Left renal cortex interstitium (tissue), 4 donors: ENCODE results near the gene NEURL2. TPM values are rescaled to one million over a fixed set of nuclear protein-coding genes. Genes with fewer than 3 reads are reported as not detected.
"Not testable (repeated sequence)": the region's sequence is repeated elsewhere in the genome, so short reads cannot be mapped to it uniquely, and the experiment has no call there.

ENCODE experiments used
- DNase-seq, 4 donors: peaks; one replicate each; pipeline ENCODE4 v3.0.0-alpha.2; 2013; ENCODE audit warnings: low read depth in 4 of 4, low spot score in 2 of 4, missing footprints in 1 of 4
- polyA plus RNA-seq, 4 donors: library from polyadenylated mRNA; unstranded; fragments of 120-200 nt; gene quantifications; one replicate each; pipeline ENCODE4 v1.2.1, GENCODE V29; 2013; ENCODE audit not compliant: insufficient read length in 4 of 4

Gene NEURL2, protein sequence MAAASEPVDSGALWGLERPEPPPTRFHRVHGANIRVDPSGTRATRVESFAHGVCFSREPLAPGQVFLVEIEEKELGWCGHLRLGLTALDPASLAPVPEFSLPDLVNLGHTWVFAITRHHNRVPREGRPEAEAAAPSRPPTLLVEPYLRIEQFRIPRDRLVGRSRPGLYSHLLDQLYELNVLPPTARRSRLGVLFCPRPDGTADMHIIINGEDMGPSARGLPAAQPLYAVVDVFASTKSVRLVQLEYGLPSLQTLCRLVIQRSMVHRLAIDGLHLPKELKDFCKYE
- polyA plus RNA-seq: 10 to 100 TPM in 2 of 4 donors, 1 to 10 TPM in 2; 4.2 to 11.2 (median 9.3) TPM

DNA sequence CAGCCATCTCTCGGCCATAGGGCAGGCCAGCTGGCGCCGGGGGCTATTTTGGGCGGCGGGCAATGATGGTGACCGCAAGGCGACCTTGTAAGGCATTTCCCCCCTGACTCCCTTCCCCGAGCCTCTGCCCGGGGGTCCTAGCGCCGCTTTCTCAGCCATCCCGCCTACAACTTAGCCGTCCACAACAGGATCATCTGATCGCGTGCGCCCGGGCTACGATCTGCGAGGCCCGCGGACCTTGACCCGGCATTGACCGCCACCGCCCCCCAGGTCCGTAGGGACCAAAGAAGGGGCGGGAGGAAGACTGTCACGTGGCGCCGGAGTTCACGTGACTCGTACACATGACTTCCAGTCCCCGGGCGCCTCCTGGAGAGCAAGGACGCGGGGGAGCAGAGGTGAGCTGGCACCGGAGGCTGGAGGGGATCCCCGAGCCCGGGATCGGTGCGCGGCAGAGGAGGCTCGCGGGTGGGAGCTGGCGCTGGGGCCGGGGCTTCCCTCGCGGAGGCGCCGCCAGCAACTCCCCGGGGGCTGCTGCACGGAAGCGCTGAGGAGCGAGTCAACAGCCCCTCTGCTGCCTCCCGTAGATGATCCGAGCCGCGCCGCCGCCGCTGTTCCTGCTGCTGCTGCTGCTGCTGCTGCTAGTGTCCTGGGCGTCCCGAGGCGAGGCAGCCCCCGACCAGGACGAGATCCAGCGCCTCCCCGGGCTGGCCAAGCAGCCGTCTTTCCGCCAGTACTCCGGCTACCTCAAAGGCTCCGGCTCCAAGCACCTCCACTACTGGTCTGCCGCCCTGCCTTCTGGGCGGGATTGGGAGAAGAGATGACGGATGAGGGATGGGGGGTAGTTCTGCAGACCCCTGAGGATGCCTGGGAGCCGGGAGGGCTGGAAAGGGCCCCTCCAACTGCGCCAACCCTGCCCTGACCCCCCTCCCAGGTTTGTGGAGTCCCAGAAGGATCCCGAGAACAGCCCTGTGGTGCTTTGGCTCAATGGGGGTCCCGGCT is at the start of gene NEURL2, which contains the start of gene CTSA:
Gene NEURL2, minus strand, starts transcription at position 224 of the 999 bp plus-strand sequence. Its CDS starts 217 bp downstream, at position 7.
Gene CTSA, plus strand, starts transcription at position 351 of the 999 bp plus-strand sequence. Its CDS starts 234 bp downstream, at position 585.
- peak; percentile 80 to 86 (median 84) for DNase-seq

DNA sequence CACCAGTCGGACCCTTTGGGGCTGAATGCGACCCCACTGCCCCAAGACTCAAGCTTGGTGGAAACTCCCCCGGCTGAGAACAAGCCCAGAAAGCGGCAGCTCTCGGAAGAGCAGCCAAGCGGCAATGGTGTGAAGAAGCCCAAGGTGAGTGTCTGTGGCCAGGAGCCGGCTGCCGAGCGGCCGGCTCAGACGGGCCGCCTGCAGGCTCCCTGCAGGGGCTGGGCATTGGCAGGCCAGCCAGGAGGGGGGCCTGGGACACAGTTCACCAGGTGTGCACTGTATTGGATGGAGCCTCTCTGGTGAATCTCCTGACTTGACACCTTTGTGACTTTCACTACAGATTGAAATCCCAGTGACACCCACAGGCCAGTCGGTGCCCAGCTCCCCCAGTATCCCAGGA is 49.5 kb upstream of the NEURL2 start:
- DNase-seq: no peak

DNA sequence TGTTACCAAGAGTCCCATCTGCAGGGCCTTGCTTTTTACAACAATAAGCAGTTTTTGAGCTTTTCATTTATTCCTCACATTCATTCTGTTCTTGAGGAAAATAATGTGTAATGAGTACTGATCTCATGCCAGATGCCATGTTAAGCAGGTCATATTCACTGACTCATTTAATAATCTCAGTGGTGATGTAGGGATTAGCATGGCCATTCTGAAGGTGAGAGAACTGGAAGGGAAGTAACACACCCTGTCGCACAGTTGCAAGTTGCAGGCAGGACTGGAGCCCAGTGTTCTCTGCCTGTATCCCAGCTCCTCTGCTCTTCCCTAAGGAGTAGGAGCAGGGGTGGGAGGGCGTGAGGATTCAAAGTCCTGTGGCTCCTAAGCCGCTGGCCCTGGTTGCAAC is 49.0 kb upstream of the NEURL2 start:
- DNase-seq: no peak

DNA sequence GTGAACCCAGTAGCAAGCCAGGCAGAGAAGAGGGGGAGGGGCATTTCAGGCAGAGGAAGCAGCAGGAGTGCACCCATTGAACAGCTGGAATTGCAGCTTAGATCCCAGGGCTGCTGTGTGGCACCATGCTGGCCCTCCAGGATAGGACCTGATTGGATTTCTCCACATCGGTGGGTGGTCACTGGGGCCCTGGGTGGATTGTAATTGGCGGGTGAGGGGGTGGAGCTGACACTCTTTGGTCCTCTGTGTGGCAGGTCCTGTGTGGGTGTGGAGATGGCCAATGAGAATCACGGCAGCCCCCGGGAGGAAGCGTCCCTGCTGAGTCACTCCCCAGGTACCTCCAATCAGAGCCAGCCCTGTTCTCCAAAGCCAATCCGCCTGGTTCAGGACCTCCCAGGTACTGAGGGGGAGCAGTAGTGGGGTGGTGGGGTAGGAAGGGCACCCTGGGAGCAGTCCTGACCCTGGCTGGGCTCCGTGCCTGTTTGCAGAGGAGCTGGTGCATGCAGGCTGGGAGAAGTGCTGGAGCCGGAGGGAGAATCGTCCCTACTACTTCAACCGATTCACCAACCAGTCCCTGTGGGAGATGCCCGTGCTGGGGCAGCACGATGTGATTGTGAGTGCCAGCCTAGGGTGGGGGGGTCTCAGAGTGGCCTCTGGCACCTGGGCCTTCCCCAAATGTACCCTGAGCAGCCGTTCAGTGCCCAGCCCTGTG is 47.9 kb upstream of the NEURL2 start:
- no peak for DNase-seq

DNA sequence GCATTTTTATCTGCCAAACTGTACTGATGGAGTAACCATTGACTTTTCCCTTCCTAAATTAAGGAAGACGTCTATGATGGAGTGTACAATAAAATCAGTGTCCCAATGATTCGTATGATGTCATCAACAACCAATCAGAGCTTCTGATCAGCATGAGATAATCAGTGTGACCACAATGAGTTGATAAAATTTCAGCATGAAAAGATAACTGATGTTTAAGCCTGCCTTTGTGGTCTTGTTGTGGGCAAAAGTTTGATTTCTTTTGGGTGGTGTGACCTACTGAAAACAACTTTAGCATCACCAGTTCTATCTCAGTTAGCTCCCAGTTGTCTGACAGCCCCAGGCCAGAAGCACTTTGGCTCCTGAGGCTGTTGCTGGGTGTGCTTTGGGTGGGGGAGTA is 46.8 kb upstream of the NEURL2 start:
- no peak for DNase-seq

DNA sequence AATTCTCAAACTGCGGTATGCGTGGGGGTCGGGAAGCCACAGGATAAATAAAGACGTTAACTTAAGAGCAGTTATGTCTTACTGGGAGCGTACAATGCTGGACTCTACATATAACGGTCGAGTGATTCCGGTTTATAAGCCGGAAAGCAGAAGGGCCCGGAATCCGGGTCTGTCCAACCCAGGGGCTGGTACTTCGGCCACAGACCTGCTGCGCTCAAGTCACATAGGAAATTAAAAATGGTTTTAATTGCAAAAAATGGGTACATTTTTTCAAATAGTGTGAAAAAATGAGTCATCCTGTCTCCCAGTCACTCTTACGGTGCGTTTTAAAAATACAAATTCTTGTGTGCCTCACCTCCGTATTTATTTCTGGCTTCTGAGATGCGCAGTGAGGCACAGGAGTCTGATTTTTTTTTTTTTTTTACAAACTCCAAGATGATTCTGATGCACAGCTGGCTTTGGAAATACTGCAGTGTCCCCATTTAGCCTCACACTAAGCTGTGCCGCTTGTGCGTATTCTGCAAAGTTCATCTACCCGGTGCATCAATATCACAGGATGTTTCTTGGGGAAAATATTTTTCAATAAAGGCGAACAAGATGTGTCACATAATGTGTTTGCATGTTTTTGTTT is 44.5 kb upstream of the NEURL2 start:
- DNase-seq: no peak

DNA sequence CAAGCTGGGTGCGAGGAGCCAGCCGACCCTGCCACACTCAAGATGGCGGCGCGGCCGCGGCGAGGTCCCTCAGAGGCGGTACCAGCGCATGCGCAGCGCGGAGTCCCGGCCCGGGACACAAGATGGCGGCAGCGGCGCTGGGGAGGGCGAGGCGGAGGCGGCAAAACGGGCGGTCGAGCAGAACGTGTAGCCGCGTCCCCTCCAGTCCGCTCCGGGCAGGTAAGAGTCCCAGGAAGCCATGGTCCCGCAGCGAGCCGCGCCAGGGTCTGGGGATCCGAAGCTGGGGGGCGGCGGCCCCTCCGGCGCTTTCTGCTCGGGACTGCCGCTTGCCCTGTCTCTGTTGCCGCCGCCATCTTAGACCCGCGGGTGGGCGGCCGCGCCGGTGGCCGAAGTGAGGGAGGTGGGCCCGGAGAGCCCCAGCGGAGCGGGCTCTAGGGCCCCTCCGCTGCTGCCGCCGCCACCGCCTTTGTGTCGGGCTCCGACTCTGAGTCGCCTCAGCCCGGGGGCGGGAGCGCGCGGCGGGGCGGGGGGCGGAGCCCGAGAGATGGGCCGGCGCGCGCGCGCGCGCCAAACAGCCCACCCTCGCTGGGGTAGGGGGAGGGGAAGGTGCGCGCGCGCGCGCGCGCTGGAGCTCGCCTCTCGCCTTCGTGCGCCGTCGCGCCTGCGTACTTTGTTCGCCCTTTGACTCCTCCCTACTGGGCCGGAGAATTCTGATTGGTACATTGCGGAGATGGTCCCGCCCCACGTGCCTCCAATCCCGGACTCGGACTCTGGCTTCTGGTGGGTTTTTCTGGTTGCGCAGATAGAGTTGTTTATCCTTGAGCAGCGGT is 43.8 kb upstream of the NEURL2 start, which contains the start of gene PCIF1:
Gene PCIF1, plus strand, starts transcription at position 98 of the 830 bp plus-strand sequence. CDS start 4,317 bp downstream, outside the sequence.
- peak; percentile 98 to 99 (median 98) for DNase-seq

DNA sequence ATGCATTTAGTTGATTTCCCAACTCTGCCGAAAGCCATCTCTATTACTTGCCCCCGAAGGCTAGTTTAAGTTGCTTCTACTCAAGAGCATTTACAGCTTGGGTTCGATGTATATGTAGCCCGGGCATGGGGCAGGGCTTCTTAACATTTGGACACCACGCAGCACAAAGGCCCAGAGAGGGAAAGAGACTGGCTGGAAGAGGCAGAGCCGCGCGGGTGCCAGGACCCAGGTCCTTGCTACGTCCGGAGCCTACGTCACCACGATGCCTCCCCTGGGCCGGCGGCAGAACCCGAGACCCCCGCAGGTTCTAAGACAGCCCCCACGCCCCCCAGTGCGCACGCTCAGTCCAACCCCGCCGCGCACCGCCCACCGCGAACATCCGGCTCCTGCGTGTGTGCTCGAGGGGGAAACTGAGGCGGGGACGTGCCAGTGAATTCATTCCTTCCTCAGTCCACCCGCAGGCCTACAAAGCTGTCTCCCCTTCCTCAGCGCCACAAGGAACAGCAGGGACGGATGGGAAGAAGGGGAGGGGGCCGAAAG is 43.1 kb upstream of the NEURL2 start:
- DNase-seq: peak in 1 of 4 donors; percentile 75

DNA sequence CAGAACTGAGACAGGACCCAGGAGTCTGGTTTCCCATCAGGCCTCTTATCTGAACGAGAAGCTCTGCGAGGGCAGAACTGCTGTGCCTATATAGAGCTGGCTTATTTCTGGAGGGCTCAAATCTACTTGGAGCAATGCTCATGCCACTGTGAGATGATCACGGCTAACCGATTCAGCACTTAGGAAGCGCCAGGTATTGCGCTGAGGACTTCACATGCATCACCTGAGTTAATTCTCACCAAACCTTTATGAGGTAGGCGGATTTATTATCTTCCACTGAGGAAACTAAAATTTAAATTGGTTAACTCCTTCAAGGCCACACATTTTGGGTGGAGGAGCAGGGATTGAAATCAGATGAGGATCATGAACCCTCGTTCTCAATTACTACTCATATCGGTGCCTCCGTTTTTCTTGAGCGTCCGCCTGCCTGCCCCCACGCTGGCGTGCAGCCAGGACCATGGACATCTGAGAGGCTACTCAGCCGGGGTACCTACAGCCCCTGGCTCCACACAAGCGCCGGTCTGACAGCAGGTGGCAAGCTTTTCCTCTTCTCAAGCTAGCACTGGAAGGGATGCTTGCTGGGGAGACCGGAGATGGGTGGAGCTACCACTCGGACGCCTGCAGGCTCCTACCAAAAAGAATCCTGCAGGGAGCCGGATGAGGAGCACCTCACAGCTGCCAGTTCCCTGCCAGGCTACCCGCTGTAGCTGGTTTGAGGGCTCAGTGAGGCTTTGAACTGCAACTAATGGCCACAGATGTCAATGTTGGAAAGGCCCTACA is 42.4 kb upstream of the NEURL2 start:
- peak in 3 of 4 donors; percentile 52 to 66 (median 56) for DNase-seq

DNA sequence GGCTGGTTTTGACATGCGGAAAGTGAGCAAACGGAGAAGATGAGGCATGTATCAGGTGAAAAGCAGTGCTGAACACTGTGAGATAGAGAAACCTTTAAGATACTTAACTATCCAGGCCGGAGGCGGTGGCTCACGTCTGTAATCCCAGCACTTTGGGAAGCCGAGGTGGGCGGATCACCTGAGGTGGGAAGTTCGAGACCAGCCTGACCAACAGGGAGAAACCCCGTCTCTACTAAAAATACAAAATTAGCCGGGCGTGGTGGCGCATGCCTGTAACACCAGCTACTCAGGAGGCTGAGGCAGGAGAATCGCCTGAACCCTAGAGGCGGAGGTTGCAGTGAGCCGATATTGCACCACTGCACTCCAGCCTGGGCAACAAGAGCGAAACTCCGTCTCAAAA is 40.7 kb upstream of the NEURL2 start:
- not testable (repeated sequence) for DNase-seq

DNA sequence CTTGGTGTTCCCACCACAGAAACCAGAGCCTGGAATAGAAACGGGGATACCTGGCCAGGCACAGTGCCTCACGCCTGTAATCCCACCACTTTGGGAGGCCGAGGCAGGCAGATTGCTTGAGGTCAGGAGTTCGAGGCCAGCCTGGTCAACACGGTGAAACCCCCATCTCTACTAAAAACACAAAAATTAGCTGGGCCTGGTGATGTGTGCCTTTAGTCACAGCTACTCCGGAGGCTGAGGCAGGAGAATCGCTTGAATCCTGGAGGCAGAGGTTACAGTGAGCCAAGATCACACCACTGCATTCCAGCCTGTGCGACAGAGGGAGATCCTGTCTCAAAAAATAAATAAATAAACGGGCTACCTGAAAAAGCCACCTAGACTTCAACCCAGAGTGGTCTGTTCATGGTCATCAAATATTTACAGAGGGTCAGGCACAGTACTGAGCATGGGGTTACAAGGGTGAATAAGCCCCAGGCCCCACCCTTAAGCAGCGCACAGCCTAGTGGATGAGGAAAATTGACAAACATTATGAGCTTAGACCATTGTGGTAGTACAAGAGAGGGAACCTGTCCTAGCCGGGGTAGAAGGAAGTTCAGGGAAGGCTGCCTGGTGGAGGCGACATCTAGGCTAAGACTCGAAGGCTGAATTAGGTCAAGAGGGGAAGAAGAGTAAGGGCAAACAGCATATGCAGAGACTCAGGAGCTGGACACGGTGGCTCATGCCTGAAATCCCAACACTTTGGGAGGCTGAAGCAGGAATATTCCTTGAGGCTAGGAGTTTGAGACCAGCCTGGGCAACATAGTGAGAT is 36.3 kb upstream of the NEURL2 start:
- DNase-seq: no peak

DNA sequence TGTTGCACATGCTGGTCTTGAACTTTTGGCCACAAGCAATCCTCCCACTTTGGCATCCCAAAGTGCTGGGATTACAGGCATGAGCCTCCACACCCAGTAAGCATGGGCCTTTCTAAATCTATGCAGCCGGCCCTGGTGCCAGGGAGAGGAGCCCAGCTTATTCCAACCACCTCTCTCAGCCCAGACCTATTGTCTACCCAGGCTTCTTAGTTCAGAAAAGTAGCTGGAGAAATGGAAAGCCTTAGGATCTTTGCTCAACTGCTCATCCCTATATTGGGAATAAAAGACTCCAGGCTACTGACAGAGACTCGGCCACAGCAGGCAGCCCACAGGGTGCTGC is 35.7 kb upstream of the NEURL2 start:
- DNase-seq: no peak

DNA sequence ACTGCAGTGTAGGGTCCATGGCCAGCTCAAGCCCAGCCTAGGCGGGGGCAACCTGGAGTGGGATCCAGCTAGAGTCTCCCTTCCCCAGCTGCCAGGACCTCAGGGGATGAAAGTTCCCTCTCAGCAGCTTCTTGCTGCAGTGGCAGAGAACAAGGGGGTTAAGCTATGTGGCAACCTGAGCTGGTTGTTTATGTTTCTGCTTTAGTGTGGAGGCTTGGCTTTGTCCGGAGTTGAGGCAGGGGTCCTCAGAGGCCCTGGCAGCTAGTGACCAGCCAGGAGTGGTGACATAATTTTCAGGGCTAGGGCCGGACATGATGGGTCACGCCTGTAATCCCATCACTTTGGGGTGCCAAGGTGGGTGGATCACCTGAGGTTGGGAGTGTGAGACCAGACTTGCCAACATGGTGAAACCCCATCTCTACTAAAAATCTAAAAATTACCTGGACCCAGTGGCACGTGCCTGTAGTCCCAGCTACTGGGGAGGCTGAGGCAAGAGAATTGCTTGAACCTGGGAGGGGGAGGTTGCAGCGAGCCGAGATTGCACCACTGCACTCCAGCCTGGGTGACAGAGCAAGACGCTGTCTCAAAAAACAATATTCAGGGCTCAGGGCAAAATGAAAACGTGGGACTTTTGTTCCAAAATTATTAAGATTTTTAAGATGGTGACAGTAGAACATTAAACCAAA is 35.0 kb upstream of the NEURL2 start:
- no peak for DNase-seq

DNA sequence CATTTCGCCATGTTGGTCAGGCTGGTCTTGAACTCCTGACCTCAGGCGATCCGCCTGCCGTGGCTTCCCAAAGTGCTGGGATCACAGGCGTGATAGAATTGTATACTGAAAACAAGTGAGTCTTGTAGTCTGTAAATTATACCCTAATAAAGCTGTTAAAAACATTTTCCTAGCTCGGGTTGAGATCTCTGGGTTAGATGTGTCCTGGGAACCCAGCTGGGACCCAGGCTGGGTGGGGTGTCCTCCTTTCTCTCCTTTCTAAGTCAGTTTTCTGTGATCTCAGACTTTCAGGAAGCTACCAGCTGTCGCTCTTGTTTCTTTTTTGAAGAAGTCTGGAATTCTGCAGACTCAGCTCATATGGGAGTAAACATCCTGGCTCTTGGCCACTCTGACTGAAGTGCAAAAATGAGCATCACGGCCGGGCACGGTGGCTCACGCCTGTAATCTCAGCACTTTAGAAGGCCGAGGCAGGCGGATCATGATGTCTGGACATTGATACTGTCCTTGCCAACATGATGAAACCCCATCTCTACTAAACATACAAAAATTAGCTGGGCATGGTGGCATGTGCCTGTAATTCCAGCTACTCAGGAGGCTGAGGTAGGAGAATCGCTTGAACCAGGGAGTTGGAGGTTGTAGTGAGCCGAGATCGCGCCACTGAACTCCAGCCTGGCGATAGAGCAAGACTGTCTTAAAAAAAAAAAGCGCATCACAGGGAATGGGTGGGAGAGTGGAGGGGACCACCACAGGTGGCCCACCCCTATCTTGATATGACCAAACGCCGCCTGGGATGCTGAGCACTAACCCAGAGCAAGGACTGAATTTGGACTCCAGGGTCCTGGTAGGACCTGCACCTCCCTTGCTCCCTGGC is 33.6 kb upstream of the NEURL2 start:
- peak in 1 of 4 donors; percentile 44 for DNase-seq

DNA sequence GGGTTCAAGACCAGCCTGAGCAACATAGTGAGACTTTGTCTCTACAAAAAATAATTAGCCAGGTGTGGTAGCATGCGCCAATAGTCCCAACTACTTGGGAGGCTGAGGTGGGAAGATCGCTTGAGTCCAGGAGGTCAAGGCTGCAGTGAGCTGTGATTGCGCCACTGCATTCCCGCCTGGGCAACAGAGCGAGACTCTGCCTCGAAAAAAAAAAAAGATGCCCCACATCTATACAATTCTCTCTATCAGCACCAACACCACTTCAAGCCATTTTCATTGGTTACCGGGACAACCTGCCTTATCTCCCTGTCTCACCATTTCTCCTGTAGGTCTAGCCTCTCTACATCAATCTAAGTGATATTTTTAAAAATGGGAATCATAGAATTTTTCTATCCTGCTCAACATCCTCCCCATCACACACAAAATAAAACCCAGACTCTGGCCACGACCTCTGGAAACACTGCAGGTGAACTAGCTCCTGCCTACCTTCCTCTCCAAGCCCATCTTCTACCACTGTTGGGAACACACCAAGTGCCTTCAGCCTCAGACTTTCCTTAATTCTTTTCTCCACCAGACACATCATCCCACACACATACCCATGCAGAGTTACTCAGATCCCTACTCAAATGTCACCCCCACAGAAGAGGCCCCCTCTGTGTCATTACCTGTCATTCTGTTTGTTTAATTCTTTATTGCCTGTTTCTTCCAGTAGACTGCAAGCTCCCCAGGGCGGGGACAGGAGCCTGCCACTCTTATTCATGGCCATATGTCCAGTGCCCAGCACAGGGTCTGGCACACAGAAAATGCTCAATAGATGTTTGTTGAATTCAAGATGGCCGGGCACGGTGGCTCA is 30.6 kb upstream of the NEURL2 start:
- DNase-seq: no peak
